ENCODE results near the gene TSPAN10.
A peak's percentile ranks its signal among the peaks of the same experiment; 100 is the strongest.
"Not testable (repeated sequence)": the region's sequence is repeated elsewhere in the genome, so short reads cannot be mapped to it uniquely, and the experiment has no call there.

TSPAN10 gene

DNA sequence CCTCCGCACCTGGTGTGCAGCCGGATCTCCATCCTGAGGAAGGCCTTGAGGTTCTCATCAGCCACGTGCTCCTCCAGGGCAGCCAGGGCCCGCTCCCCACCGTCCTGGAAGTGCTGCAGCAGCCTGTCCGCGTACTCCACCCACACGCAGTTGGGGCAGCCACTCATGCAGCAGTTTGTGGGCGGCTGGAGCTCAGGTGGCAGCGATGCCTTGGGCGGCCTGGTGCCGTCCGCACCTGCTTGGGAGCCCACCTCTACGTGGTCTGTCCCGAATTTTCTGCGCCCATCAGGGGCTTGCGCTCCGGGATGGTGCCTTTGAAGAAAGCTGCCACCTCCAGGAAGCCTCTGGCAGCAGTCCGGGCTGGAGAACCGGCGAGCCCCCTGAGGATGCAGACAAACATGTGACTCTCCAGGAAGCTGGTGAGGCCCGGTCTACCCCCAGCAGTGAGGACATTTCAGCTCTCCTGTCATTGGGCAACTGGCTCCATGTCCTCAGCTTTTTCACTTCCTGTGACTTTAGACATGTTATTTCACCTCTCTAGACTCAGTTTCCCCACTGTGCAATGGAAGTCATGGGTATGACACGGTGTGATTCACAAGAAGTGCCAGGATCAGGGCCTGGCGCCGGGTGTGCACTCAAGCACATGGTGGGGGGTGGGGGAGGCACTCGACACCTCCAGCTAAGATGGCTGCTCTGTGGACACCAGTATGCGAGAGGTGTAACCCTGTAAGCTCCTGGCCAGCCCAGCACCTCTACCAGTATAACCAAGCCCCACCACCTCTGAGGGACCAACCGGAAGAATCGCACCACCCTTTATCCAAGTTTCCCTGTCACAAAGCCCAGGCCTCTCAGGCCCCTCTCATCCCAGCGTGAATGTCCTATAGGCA is 28.5 kb downstream of the TSPAN10 start:
- peak; percentile 37 to 50 for DNase-seq

- DNase-seq: peak in 1 of 2 experiments; percentile 32
Measured at GRCh38 chr17:81666092-81666341, 29.0 kb downstream of the TSPAN10 start.

- peak; percentile 95 to 96 for DNase-seq
Measured at GRCh38 chr17:81666342-81667191, 29.6 kb downstream of the TSPAN10 start, which contains the start of the genes CCDC137 and OXLD1. TSS of gene CCDC137 (plus strand) at chr17:81666737. CDS start at chr17:81666767, 30 bp downstream. TSS of gene OXLD1 (minus strand) at chr17:81666605. CDS start at chr17:81666577, 28 bp downstream.

- DNase-seq: no peak
Measured at GRCh38 chr17:81667754-81668153, 30.8 kb downstream of the TSPAN10 start.

- no peak for DNase-seq
Measured at GRCh38 chr17:81672504-81672903, 35.5 kb downstream of the TSPAN10 start.

- DNase-seq: no peak
Measured at GRCh38 chr17:81672954-81673353, 36.0 kb downstream of the TSPAN10 start.

DNA sequence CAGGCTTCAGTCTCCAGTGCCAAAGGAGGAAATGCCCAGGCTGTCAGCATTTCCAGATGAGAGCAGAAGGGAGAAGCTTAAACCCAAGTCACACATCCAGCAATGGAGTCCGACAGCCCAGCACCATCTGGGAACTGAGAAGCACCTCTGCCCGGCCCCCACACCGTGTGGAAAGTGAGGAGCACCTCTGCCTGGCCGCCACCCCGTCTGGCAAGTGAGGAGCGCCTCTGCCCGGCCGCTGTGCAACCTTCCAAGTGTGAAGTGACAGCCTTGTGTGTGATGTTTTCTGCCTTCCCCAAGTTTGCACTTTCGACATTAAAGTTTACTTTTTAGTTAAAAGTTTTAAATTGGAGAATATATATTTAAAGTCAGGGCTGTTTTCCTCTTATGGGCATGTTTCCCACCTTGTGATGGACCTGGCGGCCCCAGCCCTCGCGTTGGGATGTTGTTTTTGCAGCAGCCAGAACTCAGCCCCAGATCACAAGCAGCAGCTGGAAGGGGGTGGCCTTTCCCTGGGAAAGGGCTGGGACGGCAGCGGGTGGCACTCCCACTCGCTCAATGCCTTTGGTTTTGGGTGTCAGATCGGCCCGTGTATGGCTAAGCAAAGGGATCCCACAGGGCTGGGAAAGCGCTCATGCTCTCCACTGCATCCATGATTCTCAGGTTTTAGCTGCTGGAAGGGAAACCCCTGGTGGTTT is 36.7 kb downstream of the TSPAN10 start:
- no peak for DNase-seq

DNA sequence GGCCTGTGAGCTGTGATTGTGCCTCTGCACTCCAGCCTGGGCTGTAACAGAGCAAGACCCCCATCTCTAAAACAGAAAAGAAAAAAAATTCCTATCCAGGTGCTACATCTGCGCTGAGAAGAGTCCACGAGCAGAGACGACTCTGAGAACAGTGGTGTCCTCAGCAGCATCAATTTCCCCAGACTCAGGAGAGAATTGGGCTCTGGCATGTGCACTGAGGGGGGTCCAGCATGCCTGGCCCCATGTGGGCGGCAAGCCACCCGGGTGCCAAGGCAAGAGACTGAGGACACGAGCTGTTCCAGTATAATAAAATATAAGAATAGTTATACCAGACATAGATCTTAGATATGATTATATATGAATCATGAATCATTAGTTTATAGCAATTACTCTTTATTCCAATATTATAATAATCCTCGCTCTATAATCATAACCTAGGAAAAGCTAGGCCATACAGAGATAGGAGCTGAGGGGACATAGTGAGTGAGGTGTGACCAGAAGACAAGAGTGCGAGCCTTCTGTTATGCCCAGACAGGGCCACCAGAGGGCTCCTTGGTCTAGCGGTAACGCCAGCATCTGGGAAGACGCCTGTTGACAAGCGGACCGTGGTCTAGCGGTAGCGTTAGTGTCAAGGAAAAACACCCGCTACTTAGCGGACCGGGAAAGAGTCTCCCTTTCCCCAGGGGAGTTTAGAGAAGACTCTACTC is 38.7 kb downstream of the TSPAN10 start:
- not testable (repeated sequence) for DNase-seq

DNA sequence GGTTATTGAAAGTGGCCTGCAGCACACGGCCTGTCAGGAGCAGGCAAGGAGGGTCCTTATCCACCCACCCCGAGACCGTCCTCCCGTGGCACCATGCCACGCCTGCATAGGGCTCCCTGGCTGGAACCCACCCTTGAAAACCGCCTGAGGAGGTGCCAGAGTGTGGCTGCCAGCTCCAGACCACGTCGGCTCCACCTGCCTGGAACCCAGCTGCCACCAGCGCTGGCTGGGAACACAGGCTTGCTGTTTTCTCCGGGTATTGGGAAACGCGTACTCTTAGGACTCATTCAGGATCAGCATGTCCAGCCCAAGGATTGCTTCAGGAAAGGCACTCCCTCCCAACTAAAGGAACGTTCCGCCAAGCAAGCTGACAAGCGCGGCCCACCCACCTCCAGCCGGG is 39.9 kb downstream of the TSPAN10 start:
- no peak for DNase-seq

GRCh38 chr17:81680150-81680549 is 43.2 kb downstream of the TSPAN10 start:
- DNase-seq: no peak

- no peak for DNase-seq
Measured at GRCh38 chr17:81681672-81682071, 44.7 kb downstream of the TSPAN10 start.

- DNase-seq: no peak
Measured at GRCh38 chr17:81682565-81683207, 45.7 kb downstream of the TSPAN10 start.

- no peak for DNase-seq
Measured at GRCh38 chr17:81683208-81683583, 46.2 kb downstream of the TSPAN10 start.

GRCh38 chr17:81683584-81684441 is 46.8 kb downstream of the TSPAN10 start, which contains the start of the genes ARL16 and HGS:
TSS of gene ARL16 (minus strand) at chr17:81683797. CDS start at chr17:81683753, 44 bp downstream.
TSS of gene HGS (plus strand) at chr17:81684011. CDS start at chr17:81684067, 56 bp downstream.
- peak; percentile 99 to 100 for DNase-seq

DNA sequence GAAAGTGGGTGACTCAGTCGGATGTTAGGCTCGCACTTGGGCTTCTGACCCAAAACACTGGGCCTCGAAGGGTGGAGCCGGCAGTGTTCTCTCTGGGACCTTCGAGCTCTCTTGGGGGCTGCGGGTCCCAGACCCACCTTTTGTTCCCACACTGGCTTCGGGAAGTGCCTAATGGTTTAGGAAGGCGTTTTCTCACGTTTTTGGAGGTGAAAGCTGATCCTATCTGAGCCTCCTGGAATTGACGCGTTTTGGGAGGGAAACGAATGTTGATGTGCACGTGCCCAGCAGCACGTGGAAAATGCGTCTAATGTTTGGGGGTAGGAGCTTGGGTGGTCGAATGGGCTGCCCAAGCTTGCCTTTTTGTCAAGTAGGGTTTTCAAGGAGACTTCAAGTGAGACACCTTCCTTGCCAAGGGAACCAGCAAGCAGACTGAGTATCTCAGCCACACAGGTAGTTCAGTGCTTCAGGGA is 47.5 kb downstream of the TSPAN10 start:
- no peak for DNase-seq

- DNase-seq: no peak
Measured at GRCh38 chr17:81685108-81685507, 48.1 kb downstream of the TSPAN10 start.

DNA sequence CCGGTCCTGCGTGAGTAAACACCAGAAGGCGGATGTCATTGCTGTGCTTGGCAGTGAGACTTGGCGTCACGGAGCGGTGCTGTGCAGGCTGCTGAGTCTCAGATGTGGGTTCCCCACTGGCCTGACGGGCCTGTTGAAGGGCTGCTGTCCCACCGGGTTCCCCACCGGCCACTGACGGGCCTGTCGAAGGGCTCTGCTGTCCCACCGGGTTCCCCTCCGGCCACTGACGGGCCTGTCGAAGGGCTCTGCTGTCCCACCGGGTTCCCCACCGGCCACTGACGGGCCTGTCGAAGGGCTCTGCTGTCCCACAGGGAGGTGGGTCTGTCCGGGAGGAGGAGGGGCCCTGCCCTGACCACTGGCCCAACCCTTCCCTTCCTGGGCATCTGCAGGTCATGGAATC is 49.6 kb downstream of the TSPAN10 start:
- no peak for DNase-seq

DNA sequence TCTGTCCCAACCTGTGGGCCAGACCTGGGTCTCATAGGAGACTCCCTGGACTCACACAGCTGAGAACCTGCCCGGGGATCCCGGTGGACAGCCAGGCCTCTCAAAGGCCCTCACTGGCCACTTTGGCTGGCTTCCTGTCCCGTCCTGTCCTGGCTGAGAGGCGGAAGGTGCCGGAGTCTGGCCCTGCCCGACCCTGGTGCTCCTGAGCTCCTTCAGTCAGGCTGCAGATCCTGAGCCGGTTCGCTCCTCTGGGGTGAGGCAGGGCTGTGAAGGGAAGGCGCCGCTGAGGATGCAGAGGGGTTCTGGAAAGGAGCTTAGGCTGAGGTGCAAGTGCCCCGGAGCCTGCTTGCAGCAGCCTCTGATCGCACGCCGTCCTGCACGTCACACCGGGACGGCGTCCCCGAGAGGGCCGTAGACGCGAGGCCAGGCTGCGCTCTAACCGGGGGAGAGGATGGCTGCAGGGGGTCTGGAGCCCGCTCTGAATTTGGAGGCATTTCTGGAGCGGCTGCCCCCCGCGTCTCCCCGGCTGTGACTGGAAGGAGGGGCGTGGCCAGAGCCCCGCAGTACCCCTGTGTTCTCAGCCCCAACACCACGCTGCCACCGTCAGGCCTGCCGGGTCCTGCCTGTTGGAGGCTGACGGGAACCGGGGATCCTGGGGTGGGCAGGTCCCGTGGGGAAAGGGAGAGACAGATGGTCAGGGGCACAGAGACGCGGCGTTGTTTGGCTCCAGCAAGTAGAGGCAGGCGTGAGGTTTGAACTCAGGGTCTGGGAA is 51.0 kb downstream of the TSPAN10 start:
- DNase-seq: no peak

DNA sequence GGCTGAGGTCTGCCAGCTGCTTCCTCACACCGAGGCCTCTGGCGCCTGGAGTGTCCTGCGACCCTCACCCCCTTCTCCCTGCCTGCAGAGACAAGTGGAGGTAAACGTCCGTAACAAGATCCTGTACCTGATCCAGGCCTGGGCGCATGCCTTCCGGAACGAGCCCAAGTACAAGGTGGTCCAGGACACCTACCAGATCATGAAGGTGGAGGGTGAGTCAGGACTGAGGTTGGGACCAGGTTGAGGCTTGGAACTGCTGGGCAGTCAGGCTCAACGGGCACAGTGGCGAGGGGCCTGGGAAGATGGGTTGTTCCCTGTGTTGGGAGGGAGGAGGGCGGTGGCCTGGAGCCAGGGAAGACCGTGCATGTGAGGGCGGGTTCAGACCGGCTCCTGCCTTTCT is 51.6 kb downstream of the TSPAN10 start:
- DNase-seq: no peak

DNA sequence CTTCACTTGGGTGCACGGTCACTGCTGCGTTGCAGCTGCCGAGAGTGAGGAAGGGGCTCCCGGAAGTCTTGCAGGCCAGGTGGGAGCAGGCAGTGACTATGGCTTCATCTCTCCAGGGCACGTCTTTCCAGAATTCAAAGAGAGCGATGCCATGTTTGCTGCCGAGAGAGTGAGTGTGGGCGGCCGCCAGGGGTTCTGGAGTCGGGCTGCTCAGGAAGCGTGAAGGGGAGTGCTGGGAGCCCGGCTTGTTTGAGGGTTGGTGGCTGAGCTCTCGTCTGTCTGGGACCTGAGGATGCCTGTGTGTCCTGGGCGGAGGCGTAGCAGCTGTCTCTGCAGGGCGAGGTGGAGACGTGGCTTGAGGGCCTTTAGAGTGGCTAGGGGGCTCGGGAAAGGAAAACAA is 53.1 kb downstream of the TSPAN10 start:
- DNase-seq: no peak
